SU-DHL-6 (cell line): Measurements from ENCODE around the gene MARCKSL1.

Experiments
- H2AFZ ChIP-seq: fragments of 200-600 bp; sonication (generic); 2 replicates; pipeline ENCODE4 v1.6.1; 2014; ENCODE audit warnings: low read depth, mild to moderate bottlenecking, moderate library complexity, mixed read lengths, antibody characterized with exemption, low read length; ENCODE audit not compliant: severe bottlenecking
- H3F3A ChIP-seq: fragments of 200-600 bp; shearing (Covaris generic); 2 replicates; pipeline ENCODE4 v1.6.0; 2016; ENCODE audit warnings: antibody characterized with exemption, mild to moderate bottlenecking; ENCODE audit not compliant: insufficient read depth
- H3K27ac ChIP-seq: fragments of 200-600 bp; sonication (generic); 2 replicates; pipeline ENCODE4 v1.5.1; 2016; ENCODE audit warnings: low read depth, mild to moderate bottlenecking, low read length, moderate library complexity, mixed read lengths
- H3K27me3 ChIP-seq: fragments of 200-600 bp; sonication (generic), shearing (Covaris generic); 2 replicates; pipeline ENCODE4 v1.6.0; 2014; ENCODE audit warnings: mild to moderate bottlenecking, low read length
- H3K36me3 ChIP-seq: fragments of 200-600 bp; sonication (generic); 2 replicates; pipeline ENCODE4 v1.6.1; 2014; ENCODE audit warnings: mild to moderate bottlenecking, low read length, mixed read lengths
- H3K4me2 ChIP-seq: fragments of 300-600, 200-600 bp; shearing (Covaris generic), sonication (generic); 2 replicates; pipeline ENCODE4 v1.6.0; 2014; ENCODE audit warnings: low read length, low read depth, mild to moderate bottlenecking; ENCODE audit not compliant: poor library complexity, severe bottlenecking
- H3K4me3 ChIP-seq: fragments of 200-600 bp; sonication (generic); 2 replicates; pipeline ENCODE4 v1.5.1; 2014; ENCODE audit warnings: antibody characterized with exemption, low read length, mild to moderate bottlenecking, mixed read lengths; ENCODE audit not compliant: insufficient read depth, poor library complexity, severe bottlenecking
- H3K79me2 ChIP-seq: fragments of 200-600 bp; sonication (generic); 2 replicates; pipeline ENCODE4 v1.6.1; 2014; ENCODE audit warnings: mild to moderate bottlenecking, low read length, moderate library complexity; ENCODE audit not compliant: insufficient read depth
- H3K9ac ChIP-seq: fragments of 200-600 bp; sonication (generic); 2 replicates; pipeline ENCODE4 v1.7.0; 2014; ENCODE audit warnings: mild to moderate bottlenecking, low read length
- H3K9me2 ChIP-seq: fragments of 200-600 bp; sonication (generic); replicated peaks from 2 replicates; pipeline ENCODE4 v1.6.1; 2014; ENCODE audit warnings: low read length; ENCODE audit not compliant: insufficient read depth
- H3K9me3 ChIP-seq: fragments of 200-600 bp; sonication (generic); 2 replicates; pipeline ENCODE4 v1.6.1; 2014; ENCODE audit warnings: low read length, mixed read lengths; ENCODE audit not compliant: insufficient read depth
- H4K20me1 ChIP-seq: fragments of 200-600 bp; sonication (generic); 2 replicates; pipeline ENCODE4 v1.6.1; 2014; ENCODE audit warnings: low read depth, mild to moderate bottlenecking, antibody characterized with exemption, low read length, moderate library complexity, mixed read lengths
- CTCF ChIP-seq: fragments of 200-600 bp; sonication (generic); IDR thresholded peaks from one replicate; pipeline ENCODE4 v1.5.1; 2017; ENCODE audit warnings: antibody characterized with exemption, mild to moderate bottlenecking, low read length, moderate library complexity; ENCODE audit not compliant: insufficient read depth, poor library complexity, severe bottlenecking
- EZH2phosphoT487 ChIP-seq: fragments of 200-600 bp; sonication (generic), shearing (Covaris generic); conservative IDR thresholded peaks from 2 replicates; pipeline ENCODE4 v1.6.1; 2018; ENCODE audit warnings: mild to moderate bottlenecking, antibody characterized with exemption, low read length, moderate library complexity, mixed read lengths

Gene MARCKSL1

DNA sequence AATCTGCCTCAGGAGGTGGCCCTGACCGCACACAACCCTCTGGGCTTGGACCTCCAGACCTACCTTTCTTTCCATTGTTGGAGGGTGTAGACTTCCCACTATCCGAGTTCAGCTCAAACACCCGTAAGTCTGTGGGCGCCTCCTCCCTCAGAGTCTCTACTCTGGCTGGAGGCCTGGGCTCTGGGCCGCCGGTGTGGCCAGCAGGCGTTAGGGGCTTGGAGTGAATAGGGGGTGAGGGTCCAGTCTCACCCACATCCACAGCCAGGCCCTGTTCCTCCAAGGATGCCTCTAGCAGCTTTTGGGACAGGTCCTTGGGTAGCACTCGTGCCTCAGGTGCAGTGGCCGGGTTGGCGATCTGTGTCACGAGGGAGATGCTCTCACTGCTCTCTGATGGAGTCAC lies 40.2 kb upstream of the MARCKSL1 start:
- Histone ChIP-seq H3K9me3 (no peaks in the 10 kb centered on the region), H3K9me2 (no peaks in the 10 kb centered on the region), H3K79me2 (no peaks in the 10 kb centered on the region), H3K36me3 (no peaks in the 10 kb centered on the region), H3K9ac (no peak overlapping the region), H3K4me3 (no peak overlapping the region), H2AFZ (no peak overlapping the region), H3K27ac (no peak overlapping the region), H3F3A (no peaks in the 10 kb centered on the region), H3K4me2 (no peak overlapping the region), H3K27me3 (no peaks in the 10 kb centered on the region), H4K20me1 (no peaks in the 10 kb centered on the region)
- TF ChIP-seq CTCF (no peak), EZH2phosphoT487 (no peak)

- H3K9me3 ChIP-seq: no peaks in the 10 kb centered on the region
- H3K27ac ChIP-seq: no peak overlapping the region
- no peaks in the 10 kb centered on the region for H3K79me2 ChIP-seq
- no peak overlapping the region for H2AFZ ChIP-seq
- no peaks in the 10 kb centered on the region for H3K9me2 ChIP-seq
- no peaks in the 10 kb centered on the region for H4K20me1 ChIP-seq
- no peak overlapping the region for H3K9ac ChIP-seq
- no peak overlapping the region for H3K4me3 ChIP-seq
- TF ChIP-seq CTCF (no peak), EZH2phosphoT487 (no peak)
- no peaks in the 10 kb centered on the region for H3K36me3 ChIP-seq
- no peak overlapping the region for H3K4me2 ChIP-seq
- H3F3A ChIP-seq: no peaks in the 10 kb centered on the region
- H3K27me3 ChIP-seq: no peaks in the 10 kb centered on the region
These were observed 38.1 kb upstream of the MARCKSL1 start for GRCh38 chr1:32373996-32374592.

GRCh38 chr1:32372149-32372756 lies 36.2 kb upstream of the MARCKSL1 start:
- no peak for TF ChIP-seq EZH2phosphoT487
- TF ChIP-seq CTCF: no peak
- Histone ChIP-seq H3K36me3 (no peaks in the 10 kb centered on the region), H4K20me1 (no peaks in the 10 kb centered on the region), H3K4me2 (no peak overlapping the region), H3K9ac (no peak overlapping the region), H3K9me3 (no peaks in the 10 kb centered on the region), H3F3A (no peaks in the 10 kb centered on the region), H3K4me3 (no peak overlapping the region), H2AFZ (no peak overlapping the region), H3K27ac (no peak overlapping the region), H3K27me3 (no peaks in the 10 kb centered on the region), H3K79me2 (no peaks in the 10 kb centered on the region), H3K9me2 (no peaks in the 10 kb centered on the region)
